ENCODE measurements around the gene PRKX.
A peak's percentile ranks its signal among the peaks of the same experiment; 100 is the strongest.
"Not testable (repeated sequence)": the region's sequence is repeated elsewhere in the genome, so short reads cannot be mapped to it uniquely, and the experiment has no call there.

The PRKX gene

DNA sequence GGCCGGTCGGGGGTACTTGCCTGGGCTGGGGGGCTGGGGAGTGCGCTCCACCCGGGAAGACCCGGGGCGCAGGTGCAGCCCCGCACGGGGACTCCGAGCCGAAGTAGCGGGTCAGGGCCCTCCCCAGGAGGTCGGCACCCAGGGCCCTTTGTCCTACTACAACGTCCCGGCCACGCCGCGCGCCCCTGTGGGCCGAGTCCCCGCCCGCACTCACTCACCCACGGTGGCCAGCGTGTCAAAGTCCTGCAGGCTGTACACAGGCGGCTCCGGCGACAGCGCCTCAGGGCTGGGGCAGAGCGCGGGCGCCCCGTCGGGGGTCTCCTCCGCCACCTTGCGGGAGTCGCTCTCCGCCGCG is 602 bp downstream of the PRKX start:
- in situ Hi-C loops (cut with MboI; ENCODE audit: low pct_unique_long_range_greater_than_20kb, low sequenced_read_pairs) = no loop called here
- no peak for DNase-seq

- in situ Hi-C loops (cut with MboI; ENCODE audit: low pct_unique_long_range_greater_than_20kb, low sequenced_read_pairs) = no loop called here
- DNase-seq = peak; percentile 62
Observed at GRCh38 chrX:3712051-3712869, 1.2 kb downstream of the PRKX start.

GRCh38 chrX:3711331-3711917 is 2.0 kb downstream of the PRKX start:
- in situ Hi-C loops (cut with MboI; ENCODE audit: low pct_unique_long_range_greater_than_20kb, low sequenced_read_pairs) = no loop called here
- no peak for DNase-seq

DNA sequence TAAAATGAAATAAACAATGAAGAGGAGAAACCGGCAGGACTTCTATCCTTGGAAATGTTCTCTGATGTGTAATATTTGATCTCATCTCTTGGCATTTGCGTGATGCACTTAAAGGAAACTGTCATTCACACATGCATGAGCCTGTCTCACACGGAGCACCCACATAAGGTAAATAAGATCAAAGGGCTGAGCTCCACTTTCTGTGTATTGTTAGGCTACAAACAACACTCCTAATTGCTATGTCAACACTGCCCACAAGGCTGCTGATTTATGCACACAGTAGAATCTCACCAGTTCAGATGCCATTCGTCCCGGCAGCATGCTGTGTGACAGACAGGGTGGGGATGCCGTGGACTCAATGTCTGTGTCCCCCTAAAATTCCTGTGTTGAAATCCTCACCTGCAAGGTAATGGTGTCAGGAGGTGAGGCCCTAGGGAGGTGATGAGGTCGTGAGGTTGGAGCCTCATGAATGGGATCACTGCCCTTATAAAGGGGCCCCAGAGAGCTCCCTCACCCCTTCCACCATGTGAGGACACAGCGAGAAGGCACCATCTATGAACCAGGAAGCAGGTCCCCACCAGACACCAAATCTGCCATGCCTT is 5.7 kb downstream of the PRKX start:
- in situ Hi-C loops (cut with MboI; ENCODE audit: low pct_unique_long_range_greater_than_20kb, low sequenced_read_pairs); DNase-seq: not testable (repeated sequence)

DNA sequence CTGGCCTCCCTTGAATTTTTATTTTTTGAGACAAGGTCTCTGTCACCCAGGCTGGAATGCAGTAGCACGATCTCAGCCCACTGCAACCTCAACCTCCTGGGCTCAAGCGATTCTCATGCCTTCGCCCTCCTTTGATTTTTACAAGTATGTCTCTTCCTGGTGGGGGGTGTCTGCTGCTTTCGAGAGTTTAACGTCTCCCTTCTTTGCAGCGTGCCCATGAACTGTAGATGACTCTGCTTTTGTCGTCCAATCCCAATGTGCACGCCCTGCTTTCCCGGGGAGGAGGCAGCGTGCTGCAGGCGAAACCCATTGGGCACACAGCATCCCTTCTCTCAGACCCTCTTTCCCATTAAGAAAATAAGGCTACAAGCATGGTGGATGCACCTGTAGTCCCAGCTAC is 7.0 kb downstream of the PRKX start:
- in situ Hi-C loops (cut with MboI; ENCODE audit: low pct_unique_long_range_greater_than_20kb, low sequenced_read_pairs) = no loop called here
- DNase-seq = no peak

DNA sequence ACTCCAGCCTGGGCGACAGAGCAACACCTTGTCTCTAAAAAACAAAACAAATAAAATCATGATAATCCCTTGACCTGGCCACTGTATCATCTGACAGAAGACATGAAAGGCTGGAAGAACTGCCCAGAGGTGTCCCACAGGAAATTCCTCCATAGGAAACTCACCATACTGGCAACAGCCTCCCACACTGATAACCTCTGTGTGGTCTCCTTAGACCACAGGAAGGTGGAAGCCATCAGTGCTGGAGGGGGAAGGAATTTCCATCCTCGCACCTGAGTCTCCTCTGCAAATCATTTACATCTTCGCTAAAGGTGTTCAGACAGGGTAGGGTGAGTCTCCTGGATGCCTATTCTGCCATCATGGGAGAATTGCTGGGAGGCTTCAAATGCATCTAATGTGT is 10.2 kb downstream of the PRKX start:
- in situ Hi-C loops (cut with MboI; ENCODE audit: low pct_unique_long_range_greater_than_20kb, low sequenced_read_pairs); DNase-seq: not testable (repeated sequence)

GRCh38 chrX:3702095-3702494 is 11.4 kb downstream of the PRKX start:
- in situ Hi-C loops (cut with MboI; ENCODE audit: low pct_unique_long_range_greater_than_20kb, low sequenced_read_pairs); DNase-seq: not testable (repeated sequence)

- in situ Hi-C loops (cut with MboI; ENCODE audit: low pct_unique_long_range_greater_than_20kb, low sequenced_read_pairs); DNase-seq: not testable (repeated sequence)
Observed at GRCh38 chrX:3701445-3701928, 12.0 kb downstream of the PRKX start.

- in situ Hi-C loops (cut with MboI; ENCODE audit: low pct_unique_long_range_greater_than_20kb, low sequenced_read_pairs) = no loop called here
Observed at GRCh38 chrX:3699821-3700381, 13.5 kb downstream of the PRKX start.

GRCh38 chrX:3697701-3698279 is 15.7 kb downstream of the PRKX start:
- no peak for DNase-seq
- in situ Hi-C loops (cut with MboI; ENCODE audit: low pct_unique_long_range_greater_than_20kb, low sequenced_read_pairs) = no loop called here

More at GRCh38 chrX:3699821-3700381, 13.5 kb downstream of the PRKX start:
- peak; percentile 64 for DNase-seq

DNA sequence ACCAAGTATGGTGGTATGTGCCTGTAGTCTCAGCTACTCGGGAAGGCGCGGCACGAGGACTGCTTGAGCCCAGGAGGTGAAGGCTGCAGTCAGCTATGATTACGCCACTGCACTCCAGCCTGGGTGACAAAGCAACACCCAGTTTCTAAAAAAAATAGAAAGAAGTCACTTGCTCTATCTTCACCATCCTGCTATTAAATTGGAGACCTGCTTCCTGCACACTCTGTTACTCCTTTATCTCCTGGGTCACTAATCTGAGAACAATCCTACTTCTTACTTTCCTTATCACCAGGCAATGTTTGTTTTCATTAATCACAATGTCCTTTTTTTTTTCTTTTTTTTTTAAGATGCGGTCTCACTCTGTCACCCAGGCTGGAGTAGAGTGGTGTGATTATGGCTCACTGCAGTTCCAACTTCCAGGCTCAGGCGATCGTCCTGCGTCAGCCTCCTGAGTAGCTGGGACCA is 16.2 kb downstream of the PRKX start:
- DNase-seq = no peak

GRCh38 chrX:3695536-3695935 is 17.9 kb downstream of the PRKX start:
- in situ Hi-C loops (cut with MboI; ENCODE audit: low pct_unique_long_range_greater_than_20kb, low sequenced_read_pairs) = no loop called here

More for the DNA sequence above, 16.2 kb downstream of the PRKX start:
- in situ Hi-C loops (cut with MboI; ENCODE audit: low pct_unique_long_range_greater_than_20kb, low sequenced_read_pairs) = no loop called here

DNA sequence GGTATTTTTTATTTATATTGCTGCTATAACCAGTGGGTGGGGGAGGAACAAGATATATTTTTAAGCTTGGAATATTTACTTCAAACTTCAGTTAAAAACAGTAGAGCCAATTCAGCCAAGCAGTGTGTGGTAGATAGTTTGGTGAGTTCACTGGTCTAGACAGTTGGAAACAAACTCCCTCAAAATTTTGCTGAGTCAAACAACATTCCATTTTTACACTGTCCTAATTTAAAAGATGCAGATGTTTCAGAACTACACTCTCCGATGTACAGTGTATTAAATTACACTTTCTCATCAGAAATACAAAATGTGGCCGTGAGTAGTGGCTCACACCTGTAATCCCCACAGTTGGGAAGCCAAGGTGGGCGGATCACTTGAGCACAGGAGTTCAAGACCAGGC is 23.3 kb downstream of the PRKX start:
- in situ Hi-C loops (cut with MboI; ENCODE audit: low pct_unique_long_range_greater_than_20kb, low sequenced_read_pairs) = no loop called here
- no peak for DNase-seq

More at GRCh38 chrX:3695536-3695935, 17.9 kb downstream of the PRKX start:
- no peak for DNase-seq

- DNase-seq; in situ Hi-C loops (cut with MboI; ENCODE audit: low pct_unique_long_range_greater_than_20kb, low sequenced_read_pairs): not testable (repeated sequence)
Observed at GRCh38 chrX:3683236-3683635, 30.2 kb downstream of the PRKX start.

GRCh38 chrX:3680459-3680858 is 33.0 kb downstream of the PRKX start:
- in situ Hi-C loops (cut with MboI; ENCODE audit: low pct_unique_long_range_greater_than_20kb, low sequenced_read_pairs) = no loop called here
- no peak for DNase-seq

DNA sequence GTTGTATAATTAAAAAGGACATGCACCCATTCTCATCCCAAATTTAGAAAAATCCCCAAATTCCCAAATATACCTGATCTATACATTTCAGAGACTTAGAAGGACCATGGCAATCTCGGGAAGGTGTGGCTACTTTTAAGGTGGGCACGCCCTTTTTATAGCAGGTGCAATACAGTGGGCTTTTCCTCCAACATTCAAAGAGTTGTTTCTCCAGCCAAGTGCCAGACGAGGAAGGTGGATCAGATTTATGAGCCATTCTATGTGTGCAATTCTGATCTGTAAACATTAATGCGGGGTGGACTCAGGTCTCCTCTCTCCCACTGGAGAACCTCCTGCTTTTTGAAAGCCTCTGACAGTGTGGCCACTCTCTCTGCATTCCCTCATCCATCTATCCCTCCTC is 33.8 kb downstream of the PRKX start:
- no peak for DNase-seq
- in situ Hi-C loops (cut with MboI; ENCODE audit: low pct_unique_long_range_greater_than_20kb, low sequenced_read_pairs) = no loop called here

DNA sequence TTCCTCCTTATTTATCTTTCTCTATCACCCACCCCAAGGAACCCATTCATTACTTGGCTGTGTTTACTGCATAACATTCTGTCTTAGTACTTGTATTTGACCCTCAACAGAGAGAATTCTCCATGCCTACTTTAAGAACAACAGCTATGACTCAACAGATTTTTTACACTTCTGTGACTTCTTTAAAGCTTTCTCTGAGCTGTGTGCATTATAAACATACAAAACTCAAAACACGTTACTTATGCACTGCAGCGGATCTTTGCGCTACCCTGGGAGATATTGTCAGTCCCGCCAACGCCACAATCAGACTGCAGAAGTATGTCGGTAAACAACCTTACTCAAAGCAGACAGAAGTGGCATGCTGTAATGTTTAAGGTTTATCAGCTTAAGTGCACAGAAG is 35.1 kb downstream of the PRKX start:
- no peak for DNase-seq
- in situ Hi-C loops (cut with MboI; ENCODE audit: low pct_unique_long_range_greater_than_20kb, low sequenced_read_pairs) = no loop called here

GRCh38 chrX:3674881-3675280 is 38.6 kb downstream of the PRKX start:
- no peak for DNase-seq
- in situ Hi-C loops (cut with MboI; ENCODE audit: low pct_unique_long_range_greater_than_20kb, low sequenced_read_pairs) = no loop called here

DNA sequence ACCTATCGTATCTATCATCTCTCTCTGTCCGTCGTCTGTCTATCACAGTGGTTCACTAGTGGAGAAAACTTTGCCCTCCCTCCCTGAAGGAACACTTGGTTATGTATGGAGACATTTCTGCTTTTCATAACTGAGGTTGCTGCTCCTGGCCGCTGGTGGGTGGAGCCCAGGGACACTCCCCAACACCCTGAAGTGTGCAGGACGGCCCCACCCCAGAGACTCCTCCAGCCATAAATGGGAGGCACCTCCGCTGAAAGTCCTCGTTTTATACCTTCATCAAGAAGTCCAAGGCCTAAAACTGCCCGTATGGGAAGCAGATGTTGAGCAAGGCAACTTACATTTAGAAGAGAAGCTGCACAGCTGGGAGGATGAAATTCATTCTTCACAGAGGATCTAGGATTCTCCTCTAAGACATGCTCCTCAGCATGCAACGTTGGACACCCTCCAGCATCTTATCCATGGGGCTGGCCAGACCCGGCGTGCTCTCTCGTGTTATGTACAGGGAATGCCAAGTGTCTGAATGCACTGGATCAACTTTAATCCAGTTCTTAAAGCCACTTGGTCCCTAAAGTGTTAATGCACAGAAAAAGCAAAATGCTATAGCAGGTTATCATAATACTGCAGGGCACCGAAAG is 43.5 kb downstream of the PRKX start:
- in situ Hi-C loops (cut with MboI; ENCODE audit: low pct_unique_long_range_greater_than_20kb, low sequenced_read_pairs) = no loop called here
- no peak for DNase-seq
